Measurements from ENCODE around the gene DEFB123. TPM values are rescaled to one million over a fixed set of nuclear protein-coding genes. Genes with fewer than 3 reads are reported as not detected.

The DEFB123 gene
- polyA plus RNA-seq, 1 of the 3 experiments (the other 2 are of a cell fraction): not detected

DNA sequence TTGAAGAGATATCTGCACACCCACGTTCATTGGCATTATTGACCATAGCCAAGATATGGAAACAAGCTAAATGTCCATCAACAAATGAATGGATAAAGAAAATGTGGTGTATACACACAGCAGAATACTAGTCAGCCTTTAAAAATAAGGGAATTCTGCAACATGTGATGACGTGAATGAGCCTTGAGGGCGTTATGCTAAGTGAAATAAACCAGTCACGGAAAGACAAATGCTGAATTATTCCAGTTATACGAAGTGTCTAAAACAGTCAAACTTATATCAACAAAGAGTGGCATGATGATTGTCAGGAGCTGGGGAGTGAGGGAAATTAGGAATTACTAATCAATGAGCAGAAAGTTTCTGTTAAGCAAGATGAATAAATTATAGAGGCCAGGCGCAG lies 26.1 kb upstream of the DEFB123 start:
- Histone ChIP-seq H3K27me3 (ENCODE audit: insufficient read depth) (peaks cover 24% of the 10 kb centered on the region; the same call in 1 of the 2 replicates), H3K27ac (ENCODE audit: low read depth in 2 of 2, low read length in 1 of 2) (no peak overlapping the region), H3K4me2 (no peak overlapping the region), H4K20me1 (ENCODE audit: insufficient read depth) (no peaks in the 10 kb centered on the region), H3K9me2 (no peaks in the 10 kb centered on the region), H3K79me2 (ENCODE audit: insufficient read depth) (no peaks in the 10 kb centered on the region), H3K9me3 (no peaks in the 10 kb centered on the region), H2AFZ (ENCODE audit: low read depth) (no peak overlapping the region), H3F3A (replicated peaks; ENCODE audit: insufficient read depth) (no peaks in the 10 kb centered on the region), H3K9ac (no peak overlapping the region), H3K4me1 (ENCODE audit: control insufficient read depth in 1 of 2, insufficient read depth in 2 of 2, low read depth in 1 of 2, low read length in 1 of 2) (no peaks in the 10 kb centered on the region), H3K36me3 (replicated peaks in 1 of 2; ENCODE audit: control insufficient read depth in 1 of 2, insufficient read depth in 2 of 2, low read length in 1 of 2) (no peaks in the 10 kb centered on the region), H3K4me3 (ENCODE audit: low read depth in 2 of 2, low read length in 1 of 2) (no peak overlapping the region)
- DNase-seq: no peak
- TF ChIP-seq JUND (IDR thresholded peaks at IDR 0.05) (no peak), GABPA (IDR thresholded peaks at IDR 0.05; ENCODE audit: low read depth) (no peak), POLR2AphosphoS5 (IDR thresholded peaks at IDR 0.05; ENCODE audit: low read depth, low read length) (no peak), SIN3A (IDR thresholded peaks at IDR 0.05; ENCODE audit: borderline replicate concordance, low read depth, low read length) (no peak), MXI1 (IDR thresholded peaks at IDR 0.05; ENCODE audit: low read depth, low read length) (no peak), NFIC (IDR thresholded peaks at IDR 0.05; ENCODE audit: borderline replicate concordance) (no peak), TAF1 (IDR thresholded peaks at IDR 0.05; ENCODE audit: borderline replicate concordance, low read depth, low read length) (no peak), RFX5 (IDR thresholded peaks at IDR 0.05; ENCODE audit: low read length) (no peak), CHD2 (IDR thresholded peaks at IDR 0.05; ENCODE audit: low read length, partially characterized antibody) (no peak)
- TF ChIP-seq, protein P1, sequence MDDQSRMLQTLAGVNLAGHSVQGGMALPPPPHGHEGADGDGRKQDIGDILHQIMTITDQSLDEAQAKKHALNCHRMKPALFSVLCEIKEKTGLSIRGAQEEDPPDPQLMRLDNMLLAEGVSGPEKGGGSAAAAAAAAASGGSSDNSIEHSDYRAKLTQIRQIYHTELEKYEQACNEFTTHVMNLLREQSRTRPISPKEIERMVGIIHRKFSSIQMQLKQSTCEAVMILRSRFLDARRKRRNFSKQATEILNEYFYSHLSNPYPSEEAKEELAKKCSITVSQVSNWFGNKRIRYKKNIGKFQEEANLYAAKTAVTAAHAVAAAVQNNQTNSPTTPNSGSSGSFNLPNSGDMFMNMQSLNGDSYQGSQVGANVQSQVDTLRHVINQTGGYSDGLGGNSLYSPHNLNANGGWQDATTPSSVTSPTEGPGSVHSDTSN (IDR thresholded peaks at IDR 0.05): no peak
- TF ChIP-seq, protein P2, sequence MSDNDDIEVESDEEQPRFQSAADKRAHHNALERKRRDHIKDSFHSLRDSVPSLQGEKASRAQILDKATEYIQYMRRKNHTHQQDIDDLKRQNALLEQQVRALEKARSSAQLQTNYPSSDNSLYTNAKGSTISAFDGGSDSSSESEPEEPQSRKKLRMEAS (IDR thresholded peaks at IDR 0.05; ENCODE audit: low read depth): no peak
- ChIA-PET POLR2A (no interaction called here), CTCF (interaction anchor here (1.0 to 3.1 kb wide), 3 partner anchors 25 to 89 kb away, joined by 3 to 19 read pairs (median 3); no protein-coding TSS in a partner anchor)
- 2% methylated on average over 6 of the region's 6 CpGs for WGBS (ENCODE audit: low lambda C conversion rate)

DNA sequence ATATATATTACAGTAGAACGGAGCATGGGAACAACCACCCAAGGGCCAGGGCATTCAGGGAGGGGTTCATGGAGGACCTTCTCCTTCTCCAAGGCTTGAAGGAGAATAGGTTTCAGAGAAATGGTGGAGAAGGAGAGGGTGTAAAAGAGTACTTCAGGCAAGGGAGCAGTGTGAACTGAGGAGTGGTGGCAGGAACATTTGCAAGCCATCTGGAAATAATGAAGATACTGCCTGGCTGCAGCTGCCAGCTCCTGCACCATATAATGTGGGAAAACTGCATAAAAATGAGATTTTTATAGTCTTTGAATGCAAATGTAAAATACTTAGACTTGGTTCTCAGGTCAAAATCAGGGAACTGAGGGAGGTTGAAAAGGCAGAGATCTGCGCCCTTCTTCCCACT lies 24.8 kb upstream of the DEFB123 start:
- Histone ChIP-seq H3K9ac (no peak overlapping the region), H3F3A (replicated peaks; ENCODE audit: insufficient read depth) (no peaks in the 10 kb centered on the region), H3K27ac (ENCODE audit: low read depth in 2 of 2, low read length in 1 of 2) (no peak overlapping the region), H3K4me3 (ENCODE audit: low read depth in 2 of 2, low read length in 1 of 2) (no peak overlapping the region), H3K9me2 (no peaks in the 10 kb centered on the region), H3K36me3 (replicated peaks in 1 of 2; ENCODE audit: control insufficient read depth in 1 of 2, insufficient read depth in 2 of 2, low read length in 1 of 2) (no peaks in the 10 kb centered on the region), H3K79me2 (ENCODE audit: insufficient read depth) (no peaks in the 10 kb centered on the region), H3K4me1 (ENCODE audit: control insufficient read depth in 1 of 2, insufficient read depth in 2 of 2, low read depth in 1 of 2, low read length in 1 of 2) (no peaks in the 10 kb centered on the region), H4K20me1 (ENCODE audit: insufficient read depth) (no peaks in the 10 kb centered on the region), H3K4me2 (no peak overlapping the region), H3K27me3 (ENCODE audit: insufficient read depth) (peaks cover 28% of the 10 kb centered on the region; the same call in 1 of the 2 replicates), H3K9me3 (no peaks in the 10 kb centered on the region), H2AFZ (ENCODE audit: low read depth) (no peak overlapping the region)
- WGBS (ENCODE audit: low lambda C conversion rate): 17% methylated on average over 2 of the region's 2 CpGs
- DNase-seq: no peak
- ChIA-PET POLR2A (no interaction called here), CTCF (no interaction called here)
- TF ChIP-seq YY1 (IDR thresholded peaks at IDR 0.05; ENCODE audit: low read depth) (no peak), RAD21 (IDR thresholded peaks at IDR 0.05; ENCODE audit: low read length) (no peak), NFIC (IDR thresholded peaks at IDR 0.05; ENCODE audit: borderline replicate concordance) (no peak), TAF1 (IDR thresholded peaks at IDR 0.05; ENCODE audit: borderline replicate concordance, low read depth, low read length) (no peak), RCOR1 (IDR thresholded peaks at IDR 0.05; ENCODE audit: low read length) (no peak), MEF2A (IDR thresholded peaks at IDR 0.05; ENCODE audit: borderline replicate concordance, low read depth) (no peak), EP300 (IDR thresholded peaks at IDR 0.05; ENCODE audit: borderline replicate concordance in 1 of 2, low read depth in 1 of 2, low read length in 1 of 2) (no peak), POLR2AphosphoS5 (IDR thresholded peaks at IDR 0.05; ENCODE audit: low read depth, low read length) (no peak), JUND (IDR thresholded peaks at IDR 0.05) (no peak), FOXM1 (IDR thresholded peaks at IDR 0.05; ENCODE audit: low read depth) (no peak), MXI1 (IDR thresholded peaks at IDR 0.05; ENCODE audit: low read depth, low read length) (no peak)
- TF ChIP-seq, protein P2 (IDR thresholded peaks at IDR 0.05; ENCODE audit: low read depth): no peak
- TF ChIP-seq, protein P3, sequence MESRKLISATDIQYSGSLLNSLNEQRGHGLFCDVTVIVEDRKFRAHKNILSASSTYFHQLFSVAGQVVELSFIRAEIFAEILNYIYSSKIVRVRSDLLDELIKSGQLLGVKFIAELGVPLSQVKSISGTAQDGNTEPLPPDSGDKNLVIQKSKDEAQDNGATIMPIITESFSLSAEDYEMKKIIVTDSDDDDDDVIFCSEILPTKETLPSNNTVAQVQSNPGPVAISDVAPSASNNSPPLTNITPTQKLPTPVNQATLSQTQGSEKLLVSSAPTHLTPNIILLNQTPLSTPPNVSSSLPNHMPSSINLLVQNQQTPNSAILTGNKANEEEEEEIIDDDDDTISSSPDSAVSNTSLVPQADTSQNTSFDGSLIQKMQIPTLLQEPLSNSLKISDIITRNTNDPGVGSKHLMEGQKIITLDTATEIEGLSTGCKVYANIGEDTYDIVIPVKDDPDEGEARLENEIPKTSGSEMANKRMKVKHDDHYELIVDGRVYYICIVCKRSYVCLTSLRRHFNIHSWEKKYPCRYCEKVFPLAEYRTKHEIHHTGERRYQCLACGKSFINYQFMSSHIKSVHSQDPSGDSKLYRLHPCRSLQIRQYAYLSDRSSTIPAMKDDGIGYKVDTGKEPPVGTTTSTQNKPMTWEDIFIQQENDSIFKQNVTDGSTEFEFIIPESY (IDR thresholded peaks at IDR 0.05; ENCODE audit: borderline replicate concordance, low read depth): no peak
- TF ChIP-seq, protein P4, sequence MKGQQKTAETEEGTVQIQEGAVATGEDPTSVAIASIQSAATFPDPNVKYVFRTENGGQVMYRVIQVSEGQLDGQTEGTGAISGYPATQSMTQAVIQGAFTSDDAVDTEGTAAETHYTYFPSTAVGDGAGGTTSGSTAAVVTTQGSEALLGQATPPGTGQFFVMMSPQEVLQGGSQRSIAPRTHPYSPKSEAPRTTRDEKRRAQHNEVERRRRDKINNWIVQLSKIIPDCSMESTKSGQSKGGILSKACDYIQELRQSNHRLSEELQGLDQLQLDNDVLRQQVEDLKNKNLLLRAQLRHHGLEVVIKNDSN (IDR thresholded peaks at IDR 0.05; ENCODE audit: borderline replicate concordance, low read depth): no peak
- TF ChIP-seq, protein P5, sequence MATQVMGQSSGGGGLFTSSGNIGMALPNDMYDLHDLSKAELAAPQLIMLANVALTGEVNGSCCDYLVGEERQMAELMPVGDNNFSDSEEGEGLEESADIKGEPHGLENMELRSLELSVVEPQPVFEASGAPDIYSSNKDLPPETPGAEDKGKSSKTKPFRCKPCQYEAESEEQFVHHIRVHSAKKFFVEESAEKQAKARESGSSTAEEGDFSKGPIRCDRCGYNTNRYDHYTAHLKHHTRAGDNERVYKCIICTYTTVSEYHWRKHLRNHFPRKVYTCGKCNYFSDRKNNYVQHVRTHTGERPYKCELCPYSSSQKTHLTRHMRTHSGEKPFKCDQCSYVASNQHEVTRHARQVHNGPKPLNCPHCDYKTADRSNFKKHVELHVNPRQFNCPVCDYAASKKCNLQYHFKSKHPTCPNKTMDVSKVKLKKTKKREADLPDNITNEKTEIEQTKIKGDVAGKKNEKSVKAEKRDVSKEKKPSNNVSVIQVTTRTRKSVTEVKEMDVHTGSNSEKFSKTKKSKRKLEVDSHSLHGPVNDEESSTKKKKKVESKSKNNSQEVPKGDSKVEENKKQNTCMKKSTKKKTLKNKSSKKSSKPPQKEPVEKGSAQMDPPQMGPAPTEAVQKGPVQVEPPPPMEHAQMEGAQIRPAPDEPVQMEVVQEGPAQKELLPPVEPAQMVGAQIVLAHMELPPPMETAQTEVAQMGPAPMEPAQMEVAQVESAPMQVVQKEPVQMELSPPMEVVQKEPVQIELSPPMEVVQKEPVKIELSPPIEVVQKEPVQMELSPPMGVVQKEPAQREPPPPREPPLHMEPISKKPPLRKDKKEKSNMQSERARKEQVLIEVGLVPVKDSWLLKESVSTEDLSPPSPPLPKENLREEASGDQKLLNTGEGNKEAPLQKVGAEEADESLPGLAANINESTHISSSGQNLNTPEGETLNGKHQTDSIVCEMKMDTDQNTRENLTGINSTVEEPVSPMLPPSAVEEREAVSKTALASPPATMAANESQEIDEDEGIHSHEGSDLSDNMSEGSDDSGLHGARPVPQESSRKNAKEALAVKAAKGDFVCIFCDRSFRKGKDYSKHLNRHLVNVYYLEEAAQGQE (IDR thresholded peaks at IDR 0.05; ENCODE audit: low read depth, low read length): no peak

Measured in SK-N-SH (cell line).